KBM-7 (cell line): ENCODE measurements around the gene PPP1R27.
A peak's percentile ranks its signal among the peaks of the same experiment; 100 is the strongest.
"Not testable (repeated sequence)": the region's sequence is repeated elsewhere in the genome, so short reads cannot be mapped to it uniquely, and the experiment has no call there.

Experiments
- DNase-seq: peaks from one replicate; pipeline ENCODE4 v3.0.0-alpha.2; 2015
- in situ Hi-C: fragments of 300-500 bp; cut with MboI; formaldehyde crosslinking; loops from 2 replicates; pipeline ENCODE4 v1.14.3; 2020; ENCODE audit warnings: low sequenced_read_pairs, low pct_unique_long_range_greater_than_20kb, mixed read lengths

PPP1R27 gene

GRCh38 chr17:81844327-81844851, 9.5 kb upstream of the PPP1R27 start:
- in situ Hi-C loops = no loop called here
- no peak for DNase-seq

GRCh38 chr17:81843713-81844326, 9.0 kb upstream of the PPP1R27 start:
- in situ Hi-C loops = no loop called here
- DNase-seq = no peak

GRCh38 chr17:81842725-81843504, 8.1 kb upstream of the PPP1R27 start:
- in situ Hi-C loops = no loop called here
- DNase-seq = no peak

- in situ Hi-C loops = no loop called here
- no peak for DNase-seq
These were observed 7.5 kb upstream of the PPP1R27 start for GRCh38 chr17:81842378-81842724.

- DNase-seq = no peak
- in situ Hi-C loops = no loop called here
These were observed 7.0 kb upstream of the PPP1R27 start for GRCh38 chr17:81841866-81842265.

DNA sequence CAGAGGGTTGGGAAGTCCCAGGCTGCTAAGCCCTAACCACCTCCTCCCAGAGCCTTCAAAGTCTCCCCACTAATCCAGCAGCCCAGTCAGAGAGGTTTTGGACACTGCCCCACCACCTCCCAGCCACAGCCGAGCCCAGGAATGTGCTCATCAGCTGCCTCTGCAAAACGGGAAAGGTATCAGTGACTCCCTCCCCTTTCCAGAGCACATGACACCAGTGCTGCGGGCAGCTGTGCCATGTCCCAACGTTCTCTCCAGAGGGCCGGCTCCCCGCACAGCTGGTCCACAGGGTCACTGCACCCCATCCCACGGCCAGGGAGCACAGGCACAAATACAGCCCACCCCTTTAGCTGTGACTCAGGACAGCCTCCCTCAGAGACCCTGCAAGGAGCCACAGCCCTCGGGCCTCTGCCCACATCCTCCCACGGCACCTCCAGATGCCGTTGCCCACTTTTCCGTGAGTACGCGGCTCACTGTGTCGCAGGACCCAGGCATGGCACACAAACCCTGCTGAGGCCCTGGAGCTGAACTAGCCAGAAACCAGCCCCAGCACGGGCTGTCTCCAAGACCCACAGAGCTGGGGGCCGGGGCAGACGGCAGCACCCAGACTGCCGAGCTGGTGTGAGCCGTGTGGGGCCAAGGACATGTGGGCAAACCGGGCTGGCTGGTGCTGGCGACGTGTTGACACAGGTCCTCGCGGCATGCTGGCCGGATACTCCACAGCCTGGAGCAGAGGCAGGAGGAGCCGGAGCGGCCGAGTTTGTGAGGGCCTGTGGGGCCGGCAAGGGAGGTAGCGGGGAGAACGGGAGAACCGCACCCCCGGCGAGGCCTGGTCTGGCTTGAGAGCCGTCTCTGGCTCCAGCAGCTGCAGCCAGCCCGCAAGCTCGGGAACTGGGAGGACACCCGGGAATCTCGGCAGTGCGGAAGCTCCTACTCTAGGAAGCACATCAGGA, 6.3 kb upstream of the PPP1R27 start:
- no peak for DNase-seq
- in situ Hi-C loops = no loop called here

- in situ Hi-C loops, DNase-seq: not testable (repeated sequence)
These were observed 5.2 kb upstream of the PPP1R27 start for GRCh38 chr17:81840059-81840458.

DNA sequence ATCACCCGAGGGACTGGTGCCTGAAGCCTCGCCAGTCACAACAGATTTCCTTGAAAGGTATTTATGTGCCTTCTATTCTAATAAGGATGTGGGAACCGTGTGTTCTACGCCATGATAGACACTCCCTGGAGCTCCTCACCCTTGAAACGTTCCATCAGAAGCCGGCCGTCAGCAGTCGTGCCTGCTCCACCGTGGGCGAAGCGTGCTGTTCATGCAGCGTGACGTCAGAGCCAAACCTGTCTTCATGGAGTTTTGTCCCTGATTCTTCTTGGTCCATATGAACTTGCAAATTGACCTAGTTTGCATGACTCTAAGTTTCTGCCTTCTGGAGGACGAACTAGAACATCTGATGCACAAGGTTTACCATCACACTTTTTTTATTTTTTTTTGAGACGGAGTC, 4.5 kb upstream of the PPP1R27 start:
- in situ Hi-C loops = no loop called here
- no peak for DNase-seq

DNA sequence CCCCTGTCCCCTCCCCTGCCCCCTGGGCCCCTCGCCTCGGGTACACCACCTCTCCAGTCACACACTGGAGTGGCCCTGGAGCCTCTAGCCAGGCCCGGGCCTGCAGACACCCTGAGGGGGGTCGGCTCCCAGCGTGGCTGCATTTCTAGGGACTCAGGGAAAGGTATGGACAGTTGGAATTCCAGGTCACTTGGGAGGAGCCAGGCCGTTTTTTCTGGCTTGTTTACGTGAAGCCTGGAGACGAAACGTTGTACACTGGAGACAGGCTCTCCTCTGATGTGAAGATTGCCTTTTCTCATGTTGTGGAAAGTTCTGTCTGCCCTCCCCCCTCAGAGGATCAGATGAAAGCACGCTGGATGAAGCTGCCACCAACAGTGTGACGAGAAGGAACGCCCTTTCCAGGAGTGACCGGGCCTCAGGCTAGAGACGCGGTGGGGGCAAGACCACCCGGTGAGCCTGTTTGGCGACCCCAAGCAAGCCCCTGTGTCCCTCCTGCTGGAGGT, 4.0 kb upstream of the PPP1R27 start:
- DNase-seq = no peak
- in situ Hi-C loops = no loop called here

DNA sequence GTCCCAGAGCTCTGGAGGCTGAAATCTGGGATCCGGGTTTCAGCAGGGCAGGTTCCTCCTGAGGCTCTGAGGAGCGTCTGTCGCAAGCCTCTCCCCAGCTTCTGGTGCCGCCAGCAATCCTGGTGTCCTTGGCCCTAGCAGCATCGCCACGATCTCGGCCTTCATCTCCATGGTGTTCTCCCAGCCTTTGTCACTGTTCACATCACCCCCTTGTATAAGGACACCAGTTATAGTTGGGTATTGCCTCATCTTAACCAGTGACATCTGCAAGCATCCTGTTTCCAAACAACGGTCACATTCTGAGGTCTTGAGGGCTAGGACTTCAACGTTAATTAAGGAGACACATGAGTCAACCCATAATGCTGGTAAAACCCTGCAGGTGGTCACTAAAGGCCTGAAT, 2.8 kb upstream of the PPP1R27 start:
- in situ Hi-C loops = no loop called here

GRCh38 chr17:81833921-81834830, 674 bp downstream of the PPP1R27 start:
- in situ Hi-C loops = no loop called here
- DNase-seq = no peak

More for the DNA sequence above, 2.8 kb upstream of the PPP1R27 start:
- DNase-seq = peak; percentile 52

DNA sequence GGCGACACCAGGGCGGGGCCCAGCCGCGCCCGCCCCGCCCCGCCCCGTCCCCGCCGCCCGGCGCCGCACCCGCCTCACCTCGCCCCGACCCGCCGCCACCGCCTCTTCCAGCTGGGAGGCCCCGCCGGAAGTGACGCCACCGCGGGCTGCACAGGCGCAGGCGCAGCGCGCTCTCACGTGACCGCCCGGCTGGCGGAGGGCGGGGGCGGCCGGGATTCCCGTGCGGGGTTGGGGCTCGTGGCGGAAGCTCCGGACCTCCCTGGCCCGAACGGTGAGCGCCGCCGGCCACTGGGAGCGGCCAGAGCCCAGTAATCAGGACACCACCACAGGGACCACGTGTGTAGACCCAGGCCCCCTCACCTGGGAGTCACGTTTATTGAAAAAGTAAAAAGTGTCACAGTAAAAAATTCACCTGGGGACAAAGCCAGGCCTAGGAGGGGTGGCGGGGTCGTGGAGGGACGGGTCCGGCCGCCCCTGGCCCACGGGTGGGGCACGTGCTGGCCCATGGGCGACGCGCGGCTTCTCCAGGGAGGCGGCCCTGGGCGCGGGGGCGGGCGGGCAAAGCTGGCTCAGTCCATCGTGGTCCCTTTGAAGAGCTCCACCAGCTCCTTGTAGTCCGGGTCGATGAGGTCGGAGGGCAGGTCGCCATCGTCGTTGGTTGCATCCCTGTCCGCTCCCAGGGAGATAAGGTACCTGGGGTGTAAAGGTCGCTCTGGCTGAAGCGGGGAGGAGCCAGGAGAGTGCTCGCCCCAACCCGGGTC, 1.5 kb downstream of the PPP1R27 start, which contains the start of gene MCRIP1:
Gene MCRIP1, minus strand, starts transcription at position 132 of the 761 bp plus-strand sequence. CDS start 8,785 bp downstream, outside the sequence.
- DNase-seq = peak; percentile 85
- in situ Hi-C loops = no loop called here

- peak; percentile 51 for DNase-seq
- in situ Hi-C loops = no loop called here
These were observed 2.2 kb downstream of the PPP1R27 start for GRCh38 chr17:81832608-81833159.

- DNase-seq = peak; percentile 34
- in situ Hi-C loops = no loop called here
These were observed 2.8 kb downstream of the PPP1R27 start for GRCh38 chr17:81831957-81832607.

DNA sequence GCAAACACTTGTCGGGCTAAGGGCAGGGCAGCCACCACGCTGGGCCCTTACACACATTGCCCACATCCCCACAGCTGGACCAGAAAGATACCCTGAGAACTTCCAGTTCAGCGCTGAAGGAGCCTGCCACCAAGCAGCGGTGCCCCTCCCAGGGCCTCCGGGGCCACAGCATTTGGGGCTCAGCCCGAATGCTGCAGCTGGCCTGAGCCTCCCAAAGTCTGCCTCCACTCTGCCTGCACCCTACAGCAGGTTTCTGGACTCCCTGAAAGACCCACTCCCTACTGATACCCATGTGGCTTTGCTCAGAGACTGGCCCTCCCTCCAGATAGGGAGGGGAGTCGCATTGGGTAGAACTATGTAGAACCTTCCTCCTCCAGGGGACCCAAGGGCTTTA, 3.3 kb downstream of the PPP1R27 start:
- in situ Hi-C loops = no loop called here
- no peak for DNase-seq

- no peak for DNase-seq
- in situ Hi-C loops = no loop called here
These were observed 5.0 kb downstream of the PPP1R27 start for GRCh38 chr17:81829858-81830257.

DNA sequence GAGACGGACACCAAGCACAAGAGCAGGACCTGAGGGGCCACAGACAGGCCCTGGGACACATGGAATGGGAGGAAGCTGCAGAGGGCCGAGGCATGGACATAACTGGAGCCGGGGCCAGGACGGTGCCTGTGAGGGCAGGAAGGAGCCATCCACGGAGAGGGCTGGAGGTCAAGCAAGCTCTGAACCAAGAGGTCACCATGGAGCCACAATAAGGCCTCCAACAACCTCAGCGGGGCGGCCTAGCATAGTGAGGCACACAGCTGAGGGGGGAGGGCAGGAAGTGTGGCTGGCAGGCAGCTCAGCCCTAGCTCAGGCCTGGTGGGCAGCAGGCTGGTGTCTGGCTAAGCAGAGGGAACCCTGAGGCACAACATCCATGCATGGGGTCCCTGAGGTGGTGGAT, 6.2 kb downstream of the PPP1R27 start:
- DNase-seq = no peak

More for the DNA sequence above, 6.2 kb downstream of the PPP1R27 start:
- in situ Hi-C loops = no loop called here
